Measurements from ENCODE around the gene MAP1LC3B. TPM values are rescaled to one million over a fixed set of nuclear protein-coding genes. Genes with fewer than 3 reads are reported as not detected.
A peak's percentile ranks its signal among the peaks of the same experiment; 100 is the strongest.

The MAP1LC3B gene
- total RNA-seq, 1 donor from 2014 or later, result 37.9 TPM

- peaks cover 57% of the 10 kb centered on the region for H3K4me1 Mint-ChIP-seq
- H3K4me3 Mint-ChIP-seq, result peak overlapping the region; percentile 89
Measured at GRCh38 chr16:87391324-87391949, 699 bp upstream of the MAP1LC3B start.

GRCh38 chr16:87392821-87393679 lies 914 bp downstream of the MAP1LC3B start:
- peaks cover 2% of the 10 kb centered on the region for H3K36me3 Mint-ChIP-seq (ENCODE audit: low read depth)

More at GRCh38 chr16:87391324-87391949, 699 bp upstream of the MAP1LC3B start:
- no peaks in the 10 kb centered on the region for H3K9me3 Mint-ChIP-seq
- H3K36me3 Mint-ChIP-seq (ENCODE audit: low read depth), result peaks cover 2% of the 10 kb centered on the region
- peak; percentile 29 for TF ChIP-seq CTCF (conservative IDR thresholded peaks at IDR 0.05)
- peaks cover 7% of the 10 kb centered on the region for H3K27me3 Mint-ChIP-seq (ENCODE audit: low read depth)
- peak overlapping the region; percentile 90 for H3K27ac Mint-ChIP-seq (ENCODE audit: unreplicated experiment)
- DNase-seq (ENCODE audit: low read depth, low spot score), result peak; percentile 35

GRCh38 chr16:87393680-87394055 lies 1.5 kb downstream of the MAP1LC3B start:
- DNase-seq (ENCODE audit: low read depth, low spot score), result no peak
- H3K27ac Mint-ChIP-seq (ENCODE audit: unreplicated experiment), result no peak overlapping the region
- peaks cover 36% of the 10 kb centered on the region for H3K4me1 Mint-ChIP-seq
- no peaks in the 10 kb centered on the region for H3K9me3 Mint-ChIP-seq
- peaks cover 2% of the 10 kb centered on the region for H3K36me3 Mint-ChIP-seq (ENCODE audit: low read depth)
- peaks cover 3% of the 10 kb centered on the region for H3K27me3 Mint-ChIP-seq (ENCODE audit: low read depth)
- H3K4me3 Mint-ChIP-seq, result peak overlapping the region; percentile 94
- no peak for TF ChIP-seq CTCF (conservative IDR thresholded peaks at IDR 0.05)

More at GRCh38 chr16:87392821-87393679, 914 bp downstream of the MAP1LC3B start:
- Mint-ChIP-seq H3K4me3 (peak overlapping the region; percentile 94), H3K4me1 (peaks cover 42% of the 10 kb centered on the region), H3K27me3 (ENCODE audit: low read depth) (peaks cover 7% of the 10 kb centered on the region), H3K9me3 (no peaks in the 10 kb centered on the region), H3K27ac (ENCODE audit: unreplicated experiment) (peak overlapping the region; percentile 41)
- peak; percentile 29 for DNase-seq (ENCODE audit: low read depth, low spot score)
- TF ChIP-seq CTCF (conservative IDR thresholded peaks at IDR 0.05), result no peak

- Mint-ChIP-seq H3K27ac (ENCODE audit: unreplicated experiment) (no peak overlapping the region), H3K36me3 (ENCODE audit: low read depth) (peaks cover 6% of the 10 kb centered on the region), H3K9me3 (no peaks in the 10 kb centered on the region), H3K27me3 (ENCODE audit: low read depth) (peaks cover 3% of the 10 kb centered on the region), H3K4me1 (peaks cover 28% of the 10 kb centered on the region), H3K4me3 (peak overlapping the region; percentile 80)
- DNase-seq (ENCODE audit: low read depth, low spot score), result no peak
- no peak for TF ChIP-seq CTCF (conservative IDR thresholded peaks at IDR 0.05)
Measured at GRCh38 chr16:87395181-87395842, 3.2 kb downstream of the MAP1LC3B start.

- TF ChIP-seq CTCF (conservative IDR thresholded peaks at IDR 0.05), result no peak
- H3K4me3 Mint-ChIP-seq, result no peak overlapping the region
- H3K27ac Mint-ChIP-seq (ENCODE audit: unreplicated experiment), result no peak overlapping the region
- H3K36me3 Mint-ChIP-seq (ENCODE audit: low read depth), result peaks cover 14% of the 10 kb centered on the region
- DNase-seq (ENCODE audit: low read depth, low spot score), result no peak
- no peaks in the 10 kb centered on the region for H3K9me3 Mint-ChIP-seq
- H3K27me3 Mint-ChIP-seq (ENCODE audit: low read depth), result no peaks in the 10 kb centered on the region
- H3K4me1 Mint-ChIP-seq, result no peaks in the 10 kb centered on the region
Measured at GRCh38 chr16:87404764-87405625, 12.9 kb downstream of the MAP1LC3B start.

Measured in neural crest cell (in vitro differentiated cells).